T-helper 2 cell treated with Interferon-gamma antibody and Interleukin-4, amounts not matched to agents 100 ng/mL and 5 ng/mL, for 36 hours (primary cell): ENCODE results near the gene DDR2. TPM values are rescaled to one million over a fixed set of nuclear protein-coding genes. Genes with fewer than 3 reads are reported as not detected.

Experiments used
- intact Hi-C: fragments of 100-400 bp; cut with micrococcal nuclease; formaldehyde crosslinking; loops from one replicate; pipeline ENCODE4 v1.15.1; 2023
- total RNA-seq: library from RNA; stranded (reverse); gene quantifications from 2 replicates; pipeline ENCODE4 v1.2.3, GENCODE V29; 2022

DDR2 gene
- total RNA-seq, 1 donor from 2014 or later: 0.11 TPM

DNA sequence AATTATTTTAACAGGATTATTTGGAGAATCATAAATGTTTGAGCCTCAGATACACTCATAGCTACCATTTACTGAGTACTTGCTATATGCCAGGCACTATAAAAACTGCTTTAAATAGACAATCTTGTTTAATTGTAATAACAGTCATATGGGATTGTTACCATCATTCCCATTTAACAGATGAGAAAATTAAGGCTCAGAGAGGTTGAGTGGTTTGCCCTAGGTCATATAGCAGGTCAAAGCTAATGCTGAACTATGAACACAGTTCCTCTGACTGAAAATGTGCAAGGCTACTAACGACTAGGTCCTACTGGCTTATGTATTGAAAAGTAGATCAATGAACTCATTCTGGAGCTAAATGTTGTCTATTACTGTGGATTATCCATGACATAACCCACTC lies 63.4 kb downstream of the DDR2 start:
- intact Hi-C loops: no loop called here

DNA sequence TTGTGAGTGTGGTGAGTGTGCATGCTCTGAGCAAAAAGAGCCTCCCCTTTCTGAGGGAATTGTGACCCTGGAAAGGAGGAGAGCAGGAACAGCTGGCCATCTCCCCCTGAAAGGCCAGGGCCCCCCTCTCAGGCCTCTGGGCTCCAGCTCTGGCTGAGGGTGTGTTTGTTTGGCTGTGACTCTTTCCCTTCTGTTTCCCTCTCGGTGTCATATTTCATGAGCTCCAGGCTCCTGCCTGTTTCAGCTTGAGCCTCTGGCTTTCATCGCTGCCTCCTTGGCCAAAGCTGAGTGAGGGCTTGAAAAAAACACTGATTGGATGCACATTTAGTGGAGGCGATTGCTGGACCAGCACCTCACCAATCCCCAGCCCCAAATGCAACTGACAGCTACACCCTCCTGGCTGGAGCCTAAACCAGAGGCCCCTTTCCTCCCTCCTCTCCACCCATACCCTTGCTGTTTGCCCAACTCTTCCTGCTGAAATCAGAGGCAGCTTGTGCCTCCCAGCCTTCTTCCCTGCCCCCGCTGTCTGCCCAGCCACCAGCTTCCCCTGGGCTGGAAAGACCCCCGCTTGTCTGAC lies 64.1 kb downstream of the DDR2 start:
- intact Hi-C loops: no loop called here

DNA sequence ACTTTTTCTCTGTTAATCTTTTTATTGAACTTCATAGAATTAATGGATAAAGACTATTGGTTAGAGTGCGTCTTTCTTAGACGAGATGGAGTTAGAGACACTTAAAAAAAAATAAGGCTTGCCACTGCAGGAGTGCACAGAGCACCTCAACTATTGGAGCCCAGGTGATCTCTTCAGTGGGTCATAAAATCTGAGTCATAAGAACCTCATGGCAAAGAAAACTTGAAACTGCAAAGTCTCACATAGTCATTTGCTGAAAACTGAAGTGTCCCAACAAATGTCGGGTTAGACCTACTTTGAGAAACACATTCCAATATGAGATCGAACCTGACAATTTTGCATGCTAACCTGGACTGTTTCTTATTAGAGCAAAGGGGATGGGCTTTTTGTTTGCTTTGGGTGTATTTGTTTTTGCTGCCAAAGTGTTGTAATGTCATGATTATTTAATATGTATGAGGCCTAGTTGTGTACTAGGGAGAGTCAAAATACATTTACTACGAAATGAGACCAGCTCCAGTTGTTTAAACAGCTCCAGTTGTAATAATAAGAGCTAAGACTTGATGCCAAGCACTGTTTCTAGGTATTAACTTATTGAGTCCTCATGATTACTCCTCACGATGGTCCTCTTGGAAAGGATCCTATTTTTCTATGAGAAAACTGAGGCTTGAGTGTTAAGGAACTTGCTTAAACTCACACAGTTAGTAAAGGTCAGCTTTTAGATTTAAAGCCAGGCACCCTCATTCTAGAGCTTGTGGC lies 65.1 kb downstream of the DDR2 start:
- intact Hi-C loops: no loop called here

DNA sequence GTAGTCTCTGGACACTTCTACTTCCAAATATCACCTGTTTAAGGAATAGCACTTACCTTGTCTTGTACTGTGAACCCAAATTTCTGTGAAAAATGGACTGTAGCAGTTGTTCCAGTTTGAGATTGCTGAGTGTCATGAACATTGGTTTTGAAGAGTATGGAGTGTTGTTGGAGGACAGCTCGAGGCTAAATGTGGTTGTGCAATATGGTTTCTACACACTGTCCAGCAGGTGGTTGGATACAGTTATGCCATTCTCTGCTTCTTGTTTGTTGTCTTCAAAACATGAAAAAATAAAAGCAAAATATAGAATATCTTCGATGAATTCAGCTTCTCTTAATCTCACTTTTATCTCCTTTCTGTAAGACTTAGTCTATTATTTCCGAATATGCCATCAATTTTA lies 67.1 kb downstream of the DDR2 start:
- intact Hi-C loops: no loop called here

DNA sequence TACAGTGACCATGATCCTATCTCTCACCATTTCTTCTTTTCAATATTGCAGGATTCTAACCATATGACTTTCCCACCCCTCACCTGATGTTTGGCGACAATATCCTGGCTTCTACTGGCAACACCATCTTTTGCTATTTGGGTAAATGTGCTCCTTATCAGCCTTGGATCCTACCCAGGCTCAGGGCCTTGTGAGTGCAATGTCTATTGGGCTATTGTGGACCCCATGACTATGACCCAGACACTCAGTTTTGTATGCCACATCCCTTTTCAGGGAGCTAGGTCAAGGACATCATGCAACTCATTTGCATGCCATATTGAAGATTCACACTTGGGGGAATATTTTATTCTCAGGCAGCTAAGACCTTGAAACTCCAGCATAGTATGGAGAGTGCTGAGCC lies 67.9 kb downstream of the DDR2 start:
- intact Hi-C loops: no loop called here

DNA sequence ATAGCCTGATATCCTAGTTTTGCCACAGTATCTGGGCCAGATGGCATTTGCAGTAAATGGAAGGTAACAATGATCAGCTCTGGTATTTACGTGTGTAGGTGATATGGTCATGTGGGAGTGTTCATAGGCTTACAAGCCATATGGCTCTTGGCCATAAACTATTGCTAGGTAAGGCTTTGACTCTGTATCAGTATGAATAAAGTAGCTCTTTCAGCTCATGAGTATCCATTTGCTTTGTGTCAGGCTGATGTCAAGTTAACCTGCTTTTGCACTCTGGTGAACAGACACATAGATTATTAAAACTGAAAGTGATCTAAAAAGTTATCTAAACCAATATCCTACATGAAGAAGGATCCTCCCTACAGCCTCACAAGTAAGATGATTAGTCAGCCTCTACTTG lies 69.0 kb downstream of the DDR2 start:
- intact Hi-C loops: no loop called here

DNA sequence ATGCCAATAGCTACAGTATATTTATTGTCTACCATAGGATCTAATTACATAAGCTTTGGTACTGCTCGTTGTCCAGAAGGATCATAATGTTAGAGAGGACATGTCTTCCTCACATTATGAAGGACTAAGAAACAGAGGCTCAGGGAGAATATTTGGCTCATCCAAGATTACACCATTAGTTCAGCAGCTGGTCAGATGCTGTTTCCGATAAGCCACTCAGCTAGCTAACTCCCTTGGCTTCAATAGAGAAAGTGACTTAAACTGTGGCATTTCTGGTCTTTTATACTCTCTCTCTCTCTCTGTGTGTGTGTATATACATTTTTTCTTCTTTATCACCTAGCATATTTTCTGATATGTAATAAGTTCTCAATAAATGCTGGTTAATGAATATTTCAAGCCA lies 70.4 kb downstream of the DDR2 start:
- intact Hi-C loops: no loop called here

DNA sequence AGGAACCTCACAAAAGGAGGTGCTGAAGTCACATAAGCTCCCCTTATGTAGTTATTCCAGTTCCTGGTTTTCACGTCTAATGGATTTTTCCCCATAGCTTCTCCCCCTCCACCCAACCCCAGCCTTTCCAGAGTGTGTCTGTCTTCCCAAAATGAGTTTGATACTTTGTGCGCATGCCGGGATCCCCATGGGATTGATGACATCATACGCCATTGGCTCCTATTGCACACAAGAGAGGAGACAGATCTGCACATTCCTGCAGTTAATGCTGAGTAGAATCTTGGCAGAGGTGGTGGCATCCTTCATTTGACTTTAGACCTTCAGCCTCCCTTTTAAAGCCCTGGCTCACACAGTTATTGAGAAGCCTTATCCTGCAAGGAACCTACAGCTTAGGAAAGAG lies 71.4 kb downstream of the DDR2 start:
- intact Hi-C loops: no loop called here

DNA sequence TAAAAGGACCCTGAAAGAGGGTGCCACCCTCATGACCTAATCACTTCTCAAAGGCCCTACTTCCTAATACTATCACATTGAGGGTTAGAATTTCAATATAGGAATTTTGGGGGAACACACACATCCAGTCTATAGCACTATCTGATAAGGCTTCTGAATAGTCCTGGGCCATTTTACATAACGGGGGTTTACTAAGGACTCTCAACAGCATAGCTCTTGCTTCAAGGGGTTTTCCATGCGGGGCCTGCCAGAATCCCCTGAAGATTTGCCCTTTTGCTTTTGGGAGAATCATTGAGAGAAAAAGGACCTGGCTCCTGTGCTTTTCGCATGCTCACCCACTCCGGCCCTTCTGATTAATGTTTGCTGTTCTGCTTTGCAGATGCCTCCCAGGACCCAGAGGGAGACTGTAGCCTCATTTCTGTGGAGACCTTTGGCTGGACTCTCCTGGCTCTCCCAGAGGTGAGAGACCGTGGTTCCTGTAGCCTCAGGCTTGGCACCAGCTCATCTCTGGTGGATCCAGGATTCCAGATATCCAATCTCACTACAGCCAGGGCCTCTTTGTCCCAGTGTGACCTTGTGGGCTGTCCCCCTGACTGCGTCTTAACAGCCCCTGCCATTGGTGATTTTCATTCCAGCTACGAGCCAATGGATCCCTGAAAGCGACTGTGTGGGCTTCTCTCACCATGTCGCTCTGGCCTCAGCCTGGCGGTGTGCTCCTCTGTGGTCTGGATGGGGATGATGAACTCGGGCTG lies 72.6 kb downstream of the DDR2 start:
- intact Hi-C loops: no loop called here

DNA sequence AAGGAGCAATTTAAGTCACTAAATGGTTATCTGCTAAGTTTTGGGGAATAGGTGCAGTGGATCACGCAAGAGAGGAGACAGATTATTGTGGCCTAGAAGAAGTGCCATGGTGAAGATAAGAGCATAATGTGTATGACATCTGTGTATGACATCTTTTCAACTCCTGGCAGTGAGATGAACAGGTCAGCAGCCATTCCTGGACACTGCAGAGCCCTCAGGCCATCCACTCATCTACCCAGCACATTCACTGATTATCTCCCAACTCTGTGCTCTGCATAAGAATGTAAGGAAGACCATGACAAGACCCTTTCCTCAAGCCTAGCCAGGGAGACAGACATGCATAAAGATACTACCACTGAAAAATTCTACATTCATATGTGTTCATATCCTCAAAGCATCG lies 73.7 kb downstream of the DDR2 start:
- intact Hi-C loops: no loop called here

DNA sequence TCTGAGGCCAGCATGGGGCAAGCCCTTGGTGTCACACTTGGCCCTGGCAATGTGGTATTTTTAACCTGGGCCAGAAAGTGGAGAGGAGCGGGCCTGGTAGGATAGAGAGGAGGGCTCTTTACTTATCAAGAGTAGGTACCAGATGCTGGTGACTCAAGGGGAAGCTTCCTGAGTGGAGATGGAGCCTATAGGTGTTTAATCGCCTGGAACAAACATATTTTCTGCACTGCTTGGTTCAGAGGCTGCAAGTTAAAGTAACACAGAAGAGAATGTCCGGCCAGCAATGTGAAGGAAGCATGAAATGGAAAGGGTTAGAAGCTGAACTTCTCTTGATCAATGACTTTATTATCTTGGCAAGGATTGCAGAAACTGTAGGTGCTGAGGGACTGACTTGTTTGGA lies 74.3 kb downstream of the DDR2 start:
- intact Hi-C loops: no loop called here

DNA sequence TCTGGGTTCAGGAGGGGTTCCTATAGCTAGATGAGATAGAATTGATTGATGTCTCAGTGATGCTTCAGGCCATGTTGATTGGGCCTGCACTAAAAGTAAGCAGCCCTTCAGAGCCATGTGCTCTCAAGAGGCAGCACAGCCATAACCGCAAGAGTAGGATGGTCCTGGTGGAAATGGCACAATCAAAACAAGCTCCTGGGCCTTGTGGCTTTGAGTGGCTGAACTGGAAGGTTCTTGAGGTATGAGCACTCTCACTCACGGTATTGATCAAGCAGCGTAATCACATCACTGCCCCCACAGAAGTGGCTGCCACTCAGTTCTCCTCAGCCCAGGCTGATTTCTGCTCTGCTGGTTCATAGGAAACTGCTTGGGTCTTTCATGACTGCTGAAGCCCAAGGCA lies 76.0 kb downstream of the DDR2 start:
- intact Hi-C loops: no loop called here

DNA sequence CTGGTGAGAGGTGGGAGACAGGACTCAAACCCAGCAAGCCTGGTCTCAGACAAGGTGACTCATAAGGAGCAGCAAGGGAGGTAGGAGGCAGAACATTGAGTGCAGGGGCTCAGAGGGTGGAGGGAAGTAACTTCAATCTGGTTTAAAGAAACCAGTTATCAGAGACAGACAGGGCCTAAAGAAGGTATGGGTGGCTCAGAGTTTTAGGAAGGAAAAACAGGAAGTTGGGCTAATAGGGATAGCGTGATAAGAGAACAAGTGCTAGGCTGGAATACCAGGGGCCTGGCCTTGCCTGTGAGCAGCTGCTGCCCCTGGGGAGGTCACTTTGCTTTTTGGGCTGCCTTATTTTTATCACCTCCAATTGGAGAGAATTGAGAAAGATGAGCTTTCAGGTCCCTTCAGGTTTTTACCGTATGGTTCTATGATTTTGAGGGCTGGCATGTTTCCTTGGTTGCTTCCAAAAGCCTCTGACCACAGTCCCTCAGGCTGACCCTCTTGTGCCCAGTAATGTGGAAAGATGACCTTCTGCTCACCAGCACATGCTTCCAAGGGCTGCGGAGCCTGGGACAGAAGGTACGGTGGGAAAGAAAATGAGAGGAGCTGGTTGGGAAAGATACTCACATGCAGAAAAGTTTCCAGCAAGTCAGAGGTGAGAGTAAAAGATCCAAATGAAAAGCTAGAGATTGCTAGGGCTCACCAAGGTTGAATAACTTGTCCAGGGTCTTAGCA lies 77.0 kb downstream of the DDR2 start:
- intact Hi-C loops: no loop called here

DNA sequence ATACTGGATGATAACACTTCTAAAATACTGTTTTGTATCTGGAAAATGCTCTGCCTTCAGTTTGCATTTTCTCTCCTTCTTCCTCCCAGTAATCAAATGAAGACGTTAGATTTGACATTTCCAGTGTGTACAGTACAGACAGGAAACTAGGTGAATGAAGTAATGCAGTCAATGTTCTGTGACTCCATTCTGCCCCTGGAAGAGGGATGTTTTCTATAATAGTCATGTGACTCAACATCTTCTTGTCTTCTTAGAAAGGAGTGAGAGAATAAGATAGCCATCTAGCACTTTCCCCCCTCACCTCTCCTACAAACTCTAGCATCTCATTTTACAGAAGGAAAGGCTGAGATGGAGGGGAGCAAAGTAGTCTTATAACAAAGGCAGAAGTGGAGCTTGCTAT lies 77.6 kb downstream of the DDR2 start:
- intact Hi-C loops: no loop called here

DNA sequence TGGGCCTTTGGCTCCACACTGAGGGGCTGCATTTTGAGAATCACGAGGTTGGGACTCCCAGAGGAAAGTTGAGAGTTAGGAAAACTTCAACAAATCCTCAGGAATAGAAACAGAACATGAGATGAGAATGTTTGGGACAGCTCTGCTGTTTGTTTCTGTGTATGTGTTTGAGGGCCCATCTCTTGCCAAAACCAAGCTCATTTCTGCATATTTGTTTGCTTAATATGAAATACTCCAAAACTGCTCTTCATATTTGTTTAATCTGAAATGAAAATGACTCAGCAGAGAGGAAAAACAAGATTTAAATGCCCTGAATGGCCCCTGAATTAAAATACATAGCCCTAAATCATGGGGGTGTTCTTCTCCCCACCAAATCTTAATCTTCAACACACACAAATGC lies 78.1 kb downstream of the DDR2 start:
- intact Hi-C loops: no loop called here

DNA sequence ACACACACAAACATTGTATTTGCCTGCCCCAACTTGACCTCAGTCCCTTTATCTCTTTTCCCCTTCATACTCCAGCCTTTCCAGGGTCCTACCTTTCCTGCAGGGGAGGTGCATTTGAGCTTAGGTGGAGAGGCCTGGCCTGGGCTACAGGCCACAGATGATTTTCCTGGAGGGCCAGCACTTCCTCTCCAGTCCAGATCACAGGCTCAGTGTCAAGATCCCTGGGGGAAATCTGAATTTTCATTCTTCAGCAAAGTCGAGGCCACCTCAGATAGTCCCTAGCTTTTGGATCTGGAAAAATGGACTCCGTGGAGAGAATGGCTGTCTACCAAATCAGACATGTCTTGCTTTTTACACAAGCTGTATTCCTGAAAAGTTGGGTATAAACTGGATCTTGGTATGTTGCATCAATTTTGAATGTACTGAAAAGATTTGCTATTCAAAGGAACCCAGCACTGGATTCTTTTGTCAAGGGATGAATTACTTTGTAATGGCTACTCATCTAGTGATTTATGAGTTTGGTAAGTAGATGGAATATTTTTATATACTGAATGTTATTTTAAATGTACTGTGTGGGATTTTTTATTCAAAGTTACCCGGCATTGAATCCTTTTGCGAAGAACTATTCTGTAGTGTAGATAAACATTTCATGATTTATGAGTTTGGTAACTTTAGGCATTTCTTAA lies 78.7 kb downstream of the DDR2 start:
- intact Hi-C loops: no loop called here

DNA sequence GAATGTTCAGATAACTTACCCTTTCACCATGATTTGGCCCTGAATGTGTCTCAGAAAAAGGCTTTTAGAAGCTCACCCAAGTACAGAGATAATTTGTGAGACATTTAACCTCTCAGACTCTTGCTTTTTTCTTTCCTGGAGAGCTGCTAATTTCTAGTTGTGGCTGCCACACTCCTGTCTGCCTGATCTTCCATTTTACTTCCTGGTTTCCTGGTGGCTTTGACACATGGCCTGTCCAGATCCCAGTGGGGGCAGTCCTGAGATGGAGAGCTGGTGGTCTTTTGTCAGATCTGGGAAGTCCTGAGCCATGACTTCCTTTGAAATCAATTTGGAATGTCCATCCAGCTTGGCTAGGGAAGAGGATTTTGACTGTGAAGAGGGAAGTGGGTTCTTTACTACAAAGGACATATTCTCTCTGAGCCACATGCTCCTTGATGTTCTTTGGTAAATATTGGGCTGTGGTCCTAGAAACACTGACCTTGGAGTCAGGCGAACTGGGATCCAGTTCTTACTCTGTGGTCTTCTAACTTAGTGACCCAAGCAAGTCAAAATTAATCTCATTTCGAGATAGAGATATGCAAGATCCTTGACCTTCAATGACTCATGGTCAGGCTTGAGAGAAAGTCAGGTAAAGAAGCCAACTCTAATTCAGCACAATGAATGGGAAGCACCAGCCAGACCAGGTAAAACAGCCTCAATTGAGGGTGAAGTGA lies 80.2 kb downstream of the DDR2 start:
- intact Hi-C loops: no loop called here

DNA sequence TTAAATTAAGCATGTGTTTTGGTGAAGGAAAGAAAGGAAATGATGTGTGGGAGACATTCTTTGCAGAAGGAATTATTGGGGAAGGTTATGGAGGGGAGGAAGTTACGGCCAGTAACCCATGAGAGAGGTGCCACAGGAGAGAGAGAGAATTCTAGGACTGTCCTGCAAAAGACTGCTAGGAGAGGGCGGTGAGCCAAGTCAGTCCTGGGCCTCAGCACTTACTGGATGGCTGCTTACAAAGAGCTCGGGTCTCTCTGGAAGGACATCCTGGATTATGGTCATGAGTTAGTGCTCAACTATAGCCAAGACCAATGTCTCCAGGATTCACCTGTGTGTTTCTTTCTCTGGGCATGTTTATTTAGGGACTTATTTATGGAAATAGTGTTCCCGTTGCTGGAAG lies 83.9 kb downstream of the DDR2 start:
- intact Hi-C loops: no loop called here

DNA sequence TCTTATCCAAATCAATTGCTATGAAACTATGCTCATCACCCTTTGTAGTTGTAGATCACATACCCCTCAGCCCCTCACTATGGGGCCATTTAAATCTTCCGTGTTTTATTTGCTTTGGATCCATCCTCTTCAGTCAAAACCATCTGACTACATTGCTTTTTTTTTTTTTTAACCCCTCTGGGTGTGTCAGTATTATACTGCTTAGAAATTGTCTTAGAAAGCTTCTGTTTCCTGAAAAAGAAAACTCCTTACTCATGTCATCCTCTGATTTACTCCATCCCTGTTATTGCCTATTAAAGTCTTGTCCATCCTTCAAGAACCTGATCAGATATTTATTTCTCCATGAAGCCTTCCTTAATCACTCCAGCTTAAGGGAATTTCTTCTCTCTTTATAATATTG lies 84.3 kb downstream of the DDR2 start:
- intact Hi-C loops: no loop called here

DNA sequence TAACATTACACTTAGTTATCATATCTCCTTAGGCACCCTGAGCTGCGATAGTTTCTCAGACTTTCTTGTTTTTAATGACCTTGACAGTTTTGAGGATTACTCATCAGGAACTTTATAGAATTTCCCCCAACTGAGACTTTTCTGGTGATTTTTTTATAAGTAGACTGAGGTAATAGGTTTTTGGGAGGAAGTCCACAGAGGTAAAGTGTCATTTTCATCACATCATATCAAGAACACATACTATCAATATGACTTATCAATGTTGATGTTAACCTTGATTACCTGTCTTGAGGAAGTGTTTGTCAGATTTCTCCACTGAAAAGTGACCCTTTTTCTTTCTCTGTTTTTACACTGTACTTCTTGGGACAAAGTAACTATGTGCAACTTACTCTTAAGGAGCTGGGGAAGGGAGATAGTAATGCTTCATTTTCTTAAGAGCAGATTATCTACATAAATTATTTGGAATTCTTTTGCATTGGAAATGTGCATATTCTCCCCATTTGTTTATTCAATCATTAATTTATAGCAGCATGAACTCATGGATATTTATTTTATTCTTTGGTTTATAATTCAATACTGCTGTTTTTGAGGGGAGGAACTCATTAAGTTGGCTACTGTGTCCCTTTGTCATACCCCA lies 85.4 kb downstream of the DDR2 start:
- intact Hi-C loops: no loop called here
